Breast epithelium (tissue), 4 donors: Measurements from ENCODE around the gene SSB. TPM values are rescaled to one million over a fixed set of nuclear protein-coding genes. Genes with fewer than 3 reads are reported as not detected.
"Not testable (repeated sequence)": the region's sequence is repeated elsewhere in the genome, so short reads cannot be mapped to it uniquely, and the experiment has no call there.

ENCODE experiments used
- DNase-seq, 2 donors: peaks; one replicate each; pipeline ENCODE4 v3.0.0-alpha.2; 2019; ENCODE audit warnings: low spot score in 2 of 2
- H3K27ac ChIP-seq, 2 donors: fragments of 200-600 bp; sonication (generic) in 1 of 2; one replicate each; pipeline ENCODE4 v1.5.1; 2016 to 2019; ENCODE audit warnings: mild to moderate bottlenecking in 1 of 2
- H3K27me3 ChIP-seq, 2 donors: fragments of 200-600 bp; sonication (generic) in 1 of 2; one replicate each; pipeline versions ENCODE4 v1.5.1 to v1.6.0; 2017 to 2019; ENCODE audit warnings: control low read depth in 1 of 2, mild to moderate bottlenecking in 1 of 2
- H3K36me3 ChIP-seq: fragments of 200-600 bp; one replicate; pipeline ENCODE4 v1.5.1; 2019
- H3K4me1 ChIP-seq, 2 donors: fragments of 200-600 bp; sonication (generic); one replicate each; pipeline ENCODE4 v1.5.1; 2016 to 2019; ENCODE audit warnings: control low read depth in 1 of 2
- H3K4me3 ChIP-seq, 3 donors: fragments of 200-600 bp; sonication (generic); 1 replicate in 2 of 3; 2 replicates in 1 of 3; pipeline ENCODE4 v1.5.1; 2016 to 2019; ENCODE audit warnings: mild to moderate bottlenecking in 3 of 3, moderate library complexity in 2 of 3
- H3K9me3 ChIP-seq, 2 donors: fragments of 200-600 bp; sonication (generic) in 1 of 2; one replicate each; pipeline ENCODE4 v1.5.1; 2016 to 2019; ENCODE audit warnings: control low read depth in 1 of 2
- CTCF ChIP-seq, 3 donors: fragments of 450-650 bp; IDR thresholded peaks; one replicate each; pipeline ENCODE4 v1.5.1; 2016 to 2017; ENCODE audit warnings: antibody characterized with exemption in 3 of 3, mild to moderate bottlenecking in 3 of 3, moderate library complexity in 3 of 3
- POLR2A ChIP-seq: fragments of 450-650 bp; IDR thresholded peaks from one replicate; pipeline ENCODE4 v1.6.1; 2016; ENCODE audit warnings: antibody characterized with exemption, mild to moderate bottlenecking, moderate library complexity
- POLR2AphosphoS5 ChIP-seq, 3 donors: sonication (generic); formaldehyde crosslinking; IDR thresholded peaks; one replicate each; pipeline ENCODE4 v1.6.1; 2017; ENCODE audit warnings: antibody characterized with exemption in 3 of 3
- intact Hi-C: fragments of 100-400 bp; cut with DNase I; formaldehyde crosslinking; loops from one replicate; pipeline ENCODE4 v1.15.1; 2023; ENCODE audit warnings: low total_unique reads
- total RNA-seq, 3 donors: library from RNA; depleted of rRNA; stranded (reverse); fragments of >200 nt; gene quantifications; one replicate each; pipeline ENCODE4 v1.1.0, GENCODE V29; 2016

The SSB gene
- total RNA-seq, 3 donors from 2014 or later = 79.0 to 124 (median 109) TPM

GRCh38 chr2:169838743-169839489, 40.2 kb downstream of the SSB start:
- no peak for DNase-seq
- H3K27me3 ChIP-seq = no peaks in the 10 kb centered on the region
- no peak overlapping the region for H3K27ac ChIP-seq
- no peaks in the 10 kb centered on the region for H3K9me3 ChIP-seq
- H3K4me3 ChIP-seq = no peak overlapping the region
- no peak for TF ChIP-seq CTCF (IDR thresholded peaks at IDR 0.05)
- no peak for TF ChIP-seq POLR2A
- no peak for TF ChIP-seq POLR2AphosphoS5 (IDR thresholded peaks at IDR 0.05)
- intact Hi-C loops = no loop called here
- H3K36me3 ChIP-seq = no peaks in the 10 kb centered on the region
- no peaks in the 10 kb centered on the region for H3K4me1 ChIP-seq

DNA sequence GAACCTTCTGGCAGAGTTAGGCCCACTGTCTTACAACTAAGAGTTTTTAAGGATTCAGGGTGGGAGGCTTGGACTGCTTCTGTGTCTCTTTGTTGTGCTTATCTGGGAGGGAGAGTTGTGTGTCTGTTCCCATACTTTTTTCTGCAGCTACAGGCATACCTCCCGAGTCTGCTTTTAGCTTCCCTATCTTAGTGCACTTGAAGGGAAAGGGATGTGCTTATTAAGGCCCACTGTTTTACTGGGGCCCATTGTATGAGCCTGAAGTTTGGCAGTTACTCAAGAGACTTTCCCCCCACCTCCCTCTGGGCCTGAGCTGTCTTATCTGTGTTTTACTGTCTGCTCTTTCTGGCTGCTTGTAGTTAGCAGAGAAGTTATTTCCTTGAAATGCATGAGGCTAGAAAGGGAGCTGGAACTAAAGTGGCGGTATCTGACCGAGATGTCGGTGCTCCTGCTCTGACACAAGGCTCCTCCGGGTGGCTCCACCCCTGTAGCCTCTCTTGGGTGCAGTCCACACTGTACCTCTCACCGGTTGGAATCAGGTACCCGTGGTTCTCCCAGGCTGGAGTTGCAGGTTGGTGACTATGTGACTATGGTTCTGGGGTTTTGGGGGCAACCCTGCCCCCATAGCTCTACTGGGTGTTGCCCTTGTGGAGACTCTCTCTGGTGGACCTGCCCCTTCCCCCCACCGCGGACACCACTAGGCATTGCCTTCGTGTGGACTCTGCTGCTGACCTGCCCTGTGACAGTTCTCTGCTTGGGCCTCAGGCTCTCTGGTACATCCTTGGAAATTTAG, 41.5 kb downstream of the SSB start:
- H3K4me1 ChIP-seq = no peaks in the 10 kb centered on the region

GRCh38 chr2:169840747-169841142, 42.1 kb downstream of the SSB start:
- H3K4me3 ChIP-seq = no peak overlapping the region
- TF ChIP-seq POLR2A (no peak), POLR2AphosphoS5 (IDR thresholded peaks at IDR 0.05) (no peak), CTCF (IDR thresholded peaks at IDR 0.05) (no peak)
- H3K4me1 ChIP-seq = no peaks in the 10 kb centered on the region
- no peaks in the 10 kb centered on the region for H3K27me3 ChIP-seq
- H3K36me3 ChIP-seq = no peaks in the 10 kb centered on the region
- no peak for DNase-seq
- intact Hi-C loops = no loop called here
- H3K9me3 ChIP-seq = no peaks in the 10 kb centered on the region
- no peak overlapping the region for H3K27ac ChIP-seq

More for the DNA sequence above, 41.5 kb downstream of the SSB start:
- Histone ChIP-seq H3K27me3 (no peaks in the 10 kb centered on the region), H3K4me3 (no peak overlapping the region), H3K36me3 (no peaks in the 10 kb centered on the region), H3K9me3 (no peaks in the 10 kb centered on the region), H3K27ac (no peak overlapping the region)
- intact Hi-C loops = no loop called here
- TF ChIP-seq POLR2A = no peak
- no peak for TF ChIP-seq CTCF (IDR thresholded peaks at IDR 0.05)
- TF ChIP-seq POLR2AphosphoS5 (IDR thresholded peaks at IDR 0.05) = no peak
- DNase-seq = no peak

DNA sequence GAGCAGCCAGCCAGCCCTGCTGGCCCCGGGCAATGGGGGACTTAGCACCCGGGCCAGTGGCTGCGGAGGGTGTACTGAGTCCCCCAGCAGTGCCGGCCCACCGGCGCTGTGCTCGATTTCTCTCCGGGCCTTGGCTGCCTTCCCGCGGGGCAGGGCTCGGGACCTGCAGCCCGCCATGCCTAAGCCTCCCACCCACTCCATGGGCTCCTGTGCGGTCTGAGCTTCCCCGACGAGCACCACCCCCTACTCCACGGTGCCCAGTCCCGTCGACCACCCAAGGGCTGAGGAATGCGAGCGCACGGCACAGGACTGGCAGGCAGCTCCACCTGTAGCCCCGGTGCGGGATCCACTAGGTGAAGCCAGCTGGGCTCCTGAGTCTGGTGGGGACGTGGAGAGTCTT, 43.0 kb downstream of the SSB start:
- H3K4me1 ChIP-seq, H3K27ac ChIP-seq, H3K4me3 ChIP-seq, DNase-seq, intact Hi-C loops, H3K9me3 ChIP-seq, H3K27me3 ChIP-seq, H3K36me3 ChIP-seq: not testable (repeated sequence)

- no peak for DNase-seq
- no peak overlapping the region for H3K4me3 ChIP-seq
- TF ChIP-seq POLR2A (no peak), POLR2AphosphoS5 (IDR thresholded peaks at IDR 0.05) (no peak), CTCF (IDR thresholded peaks at IDR 0.05) (no peak)
- no peak overlapping the region for H3K27ac ChIP-seq
- H3K9me3 ChIP-seq = no peaks in the 10 kb centered on the region
- H3K36me3 ChIP-seq = no peaks in the 10 kb centered on the region
- H3K4me1 ChIP-seq = no peaks in the 10 kb centered on the region
- no peaks in the 10 kb centered on the region for H3K27me3 ChIP-seq
- intact Hi-C loops = no loop called here
These were observed 46.3 kb downstream of the SSB start for GRCh38 chr2:169845016-169845415.

DNA sequence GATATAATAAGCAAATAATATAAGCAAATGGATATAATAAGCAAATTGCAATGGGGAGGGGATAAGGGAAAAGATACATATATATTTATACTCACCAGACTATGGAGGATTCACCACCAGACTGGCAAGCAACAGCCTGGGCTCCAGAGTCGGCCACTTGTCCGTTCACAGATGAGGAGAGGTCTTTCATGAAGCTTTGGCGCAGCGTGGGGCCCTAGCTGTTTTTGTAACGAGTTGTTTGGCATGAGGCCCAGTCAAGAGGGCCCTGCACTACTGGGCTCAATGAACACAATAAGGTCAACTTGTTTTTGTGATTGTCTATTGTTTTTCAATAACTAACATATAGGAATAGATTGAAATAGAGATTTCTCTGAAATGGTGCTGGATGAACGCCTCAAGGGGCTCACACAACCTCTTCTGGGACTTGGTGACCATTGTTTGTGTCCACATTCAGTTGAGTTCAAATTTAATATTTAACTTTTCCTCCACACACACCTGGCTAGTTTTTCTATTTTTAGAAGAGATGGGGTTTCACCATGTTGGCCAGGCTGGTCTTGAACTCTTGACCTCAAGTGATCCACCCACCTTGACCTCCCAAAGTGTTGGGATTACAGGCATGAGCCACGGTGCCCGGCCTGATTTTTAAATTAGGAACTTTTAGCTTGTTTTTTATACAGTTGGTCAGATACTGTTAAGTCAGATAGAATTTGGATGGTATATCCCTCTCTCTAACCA, 50.5 kb downstream of the SSB start:
- H3K4me3 ChIP-seq, H3K27me3 ChIP-seq, H3K36me3 ChIP-seq, H3K4me1 ChIP-seq, intact Hi-C loops, H3K9me3 ChIP-seq, H3K27ac ChIP-seq, DNase-seq: not testable (repeated sequence)
